GM03348 (cell line): ENCODE results near the gene DST.

Experiments
- DNase-seq: peaks from one replicate; pipeline ENCODE4 v3.0.0; 2012; ENCODE audit warnings: low spot score

Gene DST

GRCh38 chr6:56642366-56643261 lies at the start of gene DST:
TSS of gene DST (minus strand) at chr6:56642889.
- peak; percentile 83 for DNase-seq

- DNase-seq = no peak
Measured at GRCh38 chr6:56691814-56692213, 49.1 kb upstream of the DST start.

- no peak for DNase-seq
Measured at GRCh38 chr6:56691286-56691595, 48.6 kb upstream of the DST start.

- peak; percentile 47 for DNase-seq
Measured at GRCh38 chr6:56690519-56691285, 48.0 kb upstream of the DST start.

- no peak for DNase-seq
Measured at GRCh38 chr6:56689663-56690062, 47.0 kb upstream of the DST start.

GRCh38 chr6:56689114-56689513 lies 46.4 kb upstream of the DST start:
- DNase-seq = no peak

- DNase-seq = no peak
Measured at GRCh38 chr6:56688521-56688920, 45.8 kb upstream of the DST start.

GRCh38 chr6:56687551-56687950 lies 44.9 kb upstream of the DST start:
- no peak for DNase-seq

- DNase-seq = no peak
Measured at GRCh38 chr6:56686429-56686828, 43.7 kb upstream of the DST start.

- no peak for DNase-seq
Measured at GRCh38 chr6:56685994-56686393, 43.3 kb upstream of the DST start.

- DNase-seq = no peak
Measured at GRCh38 chr6:56685102-56685733, 42.5 kb upstream of the DST start.

GRCh38 chr6:56684342-56685101 lies 41.8 kb upstream of the DST start:
- no peak for DNase-seq

- DNase-seq = peak; percentile 69
Measured at GRCh38 chr6:56683882-56684281, 41.2 kb upstream of the DST start.

GRCh38 chr6:56682635-56683034 lies 39.9 kb upstream of the DST start:
- no peak for DNase-seq

GRCh38 chr6:56677559-56677958 lies 34.9 kb upstream of the DST start:
- peak; percentile 29 for DNase-seq

- DNase-seq = no peak
Measured at GRCh38 chr6:56671651-56672461, 29.2 kb upstream of the DST start.

- DNase-seq = no peak
Measured at GRCh38 chr6:56671160-56671559, 28.5 kb upstream of the DST start.

GRCh38 chr6:56669041-56669440 lies 26.4 kb upstream of the DST start:
- no peak for DNase-seq

GRCh38 chr6:56668158-56668557 lies 25.5 kb upstream of the DST start:
- DNase-seq = no peak

GRCh38 chr6:56667336-56667735 lies 24.6 kb upstream of the DST start:
- no peak for DNase-seq

- no peak for DNase-seq
Measured at GRCh38 chr6:56664029-56664428, 21.3 kb upstream of the DST start.
